HG03521 (cell line): ENCODE measurements around the gene SPTBN1.
"Not testable (repeated sequence)": the region's sequence is repeated elsewhere in the genome, so short reads cannot be mapped to it uniquely, and the experiment has no call there.

Source experiments
- ATAC-seq: cut with Tn5 transposase; IDR thresholded peaks from one replicate; pipeline ENCODE4 v1.9.1; 2021; ENCODE audit warnings: mild to moderate bottlenecking, moderate library complexity; ENCODE audit not compliant: unreplicated experiment

SPTBN1 gene

GRCh38 chr2:54499661-54500060 lies 43.5 kb downstream of the SPTBN1 start:
- no peak for ATAC-seq

GRCh38 chr2:54500404-54501205 lies 44.5 kb downstream of the SPTBN1 start:
- no peak for ATAC-seq

- no peak for ATAC-seq
These were observed 46.6 kb downstream of the SPTBN1 start for GRCh38 chr2:54502731-54503130.

GRCh38 chr2:54503192-54503591 lies 47.1 kb downstream of the SPTBN1 start:
- no peak for ATAC-seq

- no peak for ATAC-seq
These were observed 47.7 kb downstream of the SPTBN1 start for GRCh38 chr2:54503828-54504227.

- no peak for ATAC-seq
These were observed 48.7 kb downstream of the SPTBN1 start for GRCh38 chr2:54504866-54505265.

- no peak for ATAC-seq
These were observed 52.4 kb downstream of the SPTBN1 start for GRCh38 chr2:54508541-54508940.

- not testable (repeated sequence) for ATAC-seq
These were observed 52.9 kb downstream of the SPTBN1 start for GRCh38 chr2:54509043-54509442.

- no peak for ATAC-seq
These were observed 54.8 kb downstream of the SPTBN1 start for GRCh38 chr2:54510916-54511315.

GRCh38 chr2:54512183-54512582 lies 56.1 kb downstream of the SPTBN1 start:
- ATAC-seq: no peak

GRCh38 chr2:54512663-54513362 lies 56.7 kb downstream of the SPTBN1 start:
- no peak for ATAC-seq

GRCh38 chr2:54513363-54513715 lies 57.2 kb downstream of the SPTBN1 start:
- ATAC-seq: no peak

- ATAC-seq: no peak
These were observed 58.9 kb downstream of the SPTBN1 start for GRCh38 chr2:54514822-54515569.

- no peak for ATAC-seq
These were observed 60.7 kb downstream of the SPTBN1 start for GRCh38 chr2:54516842-54517241.

- not testable (repeated sequence) for ATAC-seq
These were observed 61.9 kb downstream of the SPTBN1 start for GRCh38 chr2:54518016-54518415.

- no peak for ATAC-seq
These were observed 62.3 kb downstream of the SPTBN1 start for GRCh38 chr2:54518430-54518829.

GRCh38 chr2:54519841-54520459 lies 63.8 kb downstream of the SPTBN1 start:
- ATAC-seq: no peak

GRCh38 chr2:54520687-54521086 lies 64.6 kb downstream of the SPTBN1 start:
- ATAC-seq: no peak

GRCh38 chr2:54522624-54523281 lies 66.6 kb downstream of the SPTBN1 start:
- ATAC-seq: peak; percentile 56

GRCh38 chr2:54523324-54523959 lies 67.3 kb downstream of the SPTBN1 start:
- ATAC-seq: no peak
